Natural killer cell (primary cell): ENCODE results near the gene DOCK9. TPM values are rescaled to one million over a fixed set of nuclear protein-coding genes. Genes with fewer than 3 reads are reported as not detected.

Experiments used
- ATAC-seq, 3 donors: fragments of 150-1000 bp in 2 of 3; fragments of 200-7000 bp in 1 of 3; cut with Tn5 transposase; 1 replicate in 1 of 3; 2 replicates in 2 of 3; pipeline ENCODE4 v1.10.0; 2021; ENCODE audit warnings: mild to moderate bottlenecking in 2 of 3, moderate library complexity in 2 of 3
- DNase-seq, 2 donors: peaks; one replicate each; pipeline versions ENCODE4 v3.0.0 to v3.0.0-alpha.2; 2013 to 2021; ENCODE audit warnings: mixed read lengths in 1 of 2
- H3K27ac ChIP-seq: one replicate; pipeline ENCODE4 v1.5.1; 2013; ENCODE audit warnings: mild to moderate bottlenecking, low read length
- H3K27me3 ChIP-seq: one replicate; pipeline ENCODE4 v1.6.1; 2013; ENCODE audit warnings: low read length; ENCODE audit not compliant: control insufficient read depth, insufficient read depth
- H3K36me3 ChIP-seq: one replicate; pipeline ENCODE4 v1.6.1; 2013; ENCODE audit warnings: low read length; ENCODE audit not compliant: control insufficient read depth, insufficient read depth
- H3K4me1 ChIP-seq: one replicate; pipeline ENCODE4 v1.6.1; 2013; ENCODE audit warnings: low read length; ENCODE audit not compliant: control insufficient read depth, insufficient read depth
- H3K4me3 ChIP-seq: one replicate; pipeline ENCODE4 v1.5.1; 2013; ENCODE audit warnings: low read length
- H3K9me3 ChIP-seq: one replicate; pipeline ENCODE4 v1.6.1; 2013; ENCODE audit warnings: low read length; ENCODE audit not compliant: control insufficient read depth, insufficient read depth
- H3K27ac Mint-ChIP-seq, 2 donors: one replicate each; pipeline ENCODE4 v1.8.0; 2022; ENCODE audit warnings: mild to moderate bottlenecking in 2 of 2, mixed read lengths in 2 of 2, moderate library complexity in 1 of 2
- H3K27me3 Mint-ChIP-seq, 2 donors: one replicate each; pipeline ENCODE4 v1.8.0; 2022; ENCODE audit warnings: low read depth in 2 of 2, mixed read lengths in 2 of 2
- H3K36me3 Mint-ChIP-seq: one replicate; pipeline ENCODE4 v1.8.0; 2022; ENCODE audit warnings: mixed read lengths
- H3K4me1 Mint-ChIP-seq, 2 donors: one replicate each; pipeline ENCODE4 v1.8.0; 2022; ENCODE audit warnings: mixed read lengths in 2 of 2
- H3K4me3 Mint-ChIP-seq: one replicate; pipeline ENCODE4 v1.8.0; 2022; ENCODE audit warnings: mild to moderate bottlenecking, moderate library complexity, mixed read lengths
- H3K9me3 Mint-ChIP-seq, 2 donors: one replicate each; pipeline ENCODE4 v1.8.0; 2022; ENCODE audit warnings: mixed read lengths in 2 of 2
- WGBS: methylation state at CpG from one replicate; pipeline ENCODE4 v1.1.7; 2013; ENCODE audit warnings: missing lambda C conversion rate; ENCODE audit not compliant: insufficient coverage; 5-methylcytosine and 5-hydroxymethylcytosine counted together
- intact Hi-C: fragments of 100-400 bp; cut with micrococcal nuclease; formaldehyde crosslinking; loops from one replicate; pipeline ENCODE4 v1.14.2; 2022
- total RNA-seq, 4 donors: library from RNA; stranded (reverse); fragments of 120-200 nt in 1 of 4; gene quantifications; one replicate each; pipeline versions ENCODE4 v1.2.3 to v1.2.4, GENCODE V29; 2013 to 2022
- TF ChIP-seq, protein P1 (sequence below): fragments of 200-600 bp; IDR thresholded peaks from one replicate; pipeline ENCODE4 v1.8.0; 2022; ENCODE audit warnings: antibody characterized with exemption

The DOCK9 gene
- total RNA-seq, 3 donors from 2014 or later (not counting 1 experiment from before 2014, with no cell fraction given), result 31.5 to 42.5 (median 40.9) TPM

DNA sequence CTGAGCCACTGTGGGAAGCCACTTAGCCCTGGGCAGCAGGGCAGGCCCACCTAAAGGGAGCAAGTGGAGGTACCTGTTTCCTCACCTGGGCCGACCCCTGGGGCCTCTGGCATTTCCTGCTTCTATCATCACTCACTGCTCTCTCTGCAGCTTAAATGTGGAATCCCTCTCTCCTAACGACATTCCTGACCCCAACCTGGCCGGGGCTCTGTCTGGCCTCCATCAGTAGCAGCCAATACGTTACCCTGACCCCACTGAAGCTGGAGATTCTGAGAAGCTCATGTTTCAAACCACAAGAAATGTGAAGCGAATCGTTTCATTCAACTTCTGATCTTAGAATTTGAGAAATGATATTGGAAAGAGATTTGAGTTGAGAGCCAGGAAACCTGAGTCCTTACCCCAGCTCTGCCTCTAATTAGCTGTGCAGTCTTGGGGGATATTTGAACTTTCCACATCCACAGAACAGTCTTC, 39.9 kb downstream of the DOCK9 start:
- no peak overlapping the region for H3K27ac ChIP-seq
- Mint-ChIP-seq H3K27ac (no peak overlapping the region), H3K27me3 (no peaks in the 10 kb centered on the region), H3K9me3 (no peaks in the 10 kb centered on the region), H3K36me3 (no peaks in the 10 kb centered on the region), H3K4me3 (no peak overlapping the region), H3K4me1 (no peaks in the 10 kb centered on the region)
- WGBS, result 88% methylated on average over 6 of the region's 6 CpGs
- TF ChIP-seq, protein P1, sequence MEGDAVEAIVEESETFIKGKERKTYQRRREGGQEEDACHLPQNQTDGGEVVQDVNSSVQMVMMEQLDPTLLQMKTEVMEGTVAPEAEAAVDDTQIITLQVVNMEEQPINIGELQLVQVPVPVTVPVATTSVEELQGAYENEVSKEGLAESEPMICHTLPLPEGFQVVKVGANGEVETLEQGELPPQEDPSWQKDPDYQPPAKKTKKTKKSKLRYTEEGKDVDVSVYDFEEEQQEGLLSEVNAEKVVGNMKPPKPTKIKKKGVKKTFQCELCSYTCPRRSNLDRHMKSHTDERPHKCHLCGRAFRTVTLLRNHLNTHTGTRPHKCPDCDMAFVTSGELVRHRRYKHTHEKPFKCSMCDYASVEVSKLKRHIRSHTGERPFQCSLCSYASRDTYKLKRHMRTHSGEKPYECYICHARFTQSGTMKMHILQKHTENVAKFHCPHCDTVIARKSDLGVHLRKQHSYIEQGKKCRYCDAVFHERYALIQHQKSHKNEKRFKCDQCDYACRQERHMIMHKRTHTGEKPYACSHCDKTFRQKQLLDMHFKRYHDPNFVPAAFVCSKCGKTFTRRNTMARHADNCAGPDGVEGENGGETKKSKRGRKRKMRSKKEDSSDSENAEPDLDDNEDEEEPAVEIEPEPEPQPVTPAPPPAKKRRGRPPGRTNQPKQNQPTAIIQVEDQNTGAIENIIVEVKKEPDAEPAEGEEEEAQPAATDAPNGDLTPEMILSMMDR, result no peak
- H3K27me3 ChIP-seq, result no peaks in the 10 kb centered on the region
- no peaks in the 10 kb centered on the region for H3K9me3 ChIP-seq
- no peaks in the 10 kb centered on the region for H3K36me3 ChIP-seq
- ATAC-seq, result no peak
- intact Hi-C loops, result no loop called here
- H3K4me3 ChIP-seq, result no peak overlapping the region
- DNase-seq, result no peak
- no peaks in the 10 kb centered on the region for H3K4me1 ChIP-seq

DNA sequence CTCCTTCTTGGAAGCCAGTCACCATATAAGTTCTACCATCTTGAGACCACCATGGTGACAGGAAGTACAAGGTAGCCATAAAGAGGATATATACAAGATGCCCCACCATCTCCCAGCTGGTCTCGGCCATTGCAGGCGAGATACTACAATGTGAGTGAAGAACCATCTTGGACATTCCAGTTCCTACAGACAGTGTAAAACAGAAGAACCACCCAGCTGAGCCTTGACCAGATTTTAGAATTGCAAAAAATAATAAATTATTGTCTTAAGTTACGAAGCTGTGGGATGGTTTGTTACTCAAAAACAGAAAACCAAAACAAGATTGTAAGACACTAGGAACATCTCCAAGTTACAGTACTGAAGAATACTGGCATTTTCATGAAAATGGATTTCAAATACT, 43.6 kb downstream of the DOCK9 start:
- no peak overlapping the region for H3K4me3 ChIP-seq
- Mint-ChIP-seq H3K9me3 (no peaks in the 10 kb centered on the region), H3K27me3 (no peaks in the 10 kb centered on the region), H3K36me3 (no peaks in the 10 kb centered on the region), H3K4me3 (no peak overlapping the region), H3K27ac (no peak overlapping the region), H3K4me1 (peaks cover 7 to 14% of the 10 kb centered on the region in 2 donors)
- no peaks in the 10 kb centered on the region for H3K9me3 ChIP-seq
- DNase-seq (no peak), ATAC-seq (no peak)
- WGBS, result 100% methylated on average over 3 of the region's 3 CpGs
- intact Hi-C loops, result no loop called here
- TF ChIP-seq, protein P1, result no peak
- no peaks in the 10 kb centered on the region for H3K4me1 ChIP-seq
- no peak overlapping the region for H3K27ac ChIP-seq
- no peaks in the 10 kb centered on the region for H3K36me3 ChIP-seq
- no peaks in the 10 kb centered on the region for H3K27me3 ChIP-seq

- TF ChIP-seq, protein P1, result no peak
- peak overlapping the region in 1 of 2 donors; percentile 52 for H3K27ac Mint-ChIP-seq
- intact Hi-C loops, result no loop called here
- Histone ChIP-seq H3K4me3 (no peak overlapping the region), H3K4me1 (no peaks in the 10 kb centered on the region), H3K36me3 (no peaks in the 10 kb centered on the region), H3K27me3 (no peaks in the 10 kb centered on the region), H3K9me3 (no peaks in the 10 kb centered on the region), H3K27ac (no peak overlapping the region)
- no peaks in the 10 kb centered on the region for H3K27me3 Mint-ChIP-seq
- H3K4me3 Mint-ChIP-seq, result no peak overlapping the region
- H3K36me3 Mint-ChIP-seq, result no peaks in the 10 kb centered on the region
- no peaks in the 10 kb centered on the region for H3K9me3 Mint-ChIP-seq
- ATAC-seq, result peak in 1 of 3 donors; percentile 22
- H3K4me1 Mint-ChIP-seq, result peaks cover 7 to 14% of the 10 kb centered on the region in 2 donors
- WGBS, result 47% methylated on average over 8 of the region's 8 CpGs
- DNase-seq, result peak in 1 of 2 donors; percentile 34
Observed at GRCh38 chr13:98930151-98930591, 47.7 kb downstream of the DOCK9 start.
